Lower lobe of right lung (tissue), 2 donors: ENCODE results near the gene RNF157. TPM values are rescaled to one million over a fixed set of nuclear protein-coding genes. Genes with fewer than 3 reads are reported as not detected.
"Not testable (repeated sequence)": the region's sequence is repeated elsewhere in the genome, so short reads cannot be mapped to it uniquely, and the experiment has no call there.

ENCODE experiments used
- ATAC-seq, 2 donors: fragments of 200-7000 bp; cut with Tn5 transposase; one replicate each; pipeline ENCODE4 v1.9.1; 2020 to 2022; ENCODE audit warnings: mild to moderate bottlenecking in 2 of 2, moderate library complexity in 2 of 2
- DNase-seq: peaks from one replicate; pipeline ENCODE4 v3.0.0-alpha.2; 2020
- H3K27ac ChIP-seq: fragments of 200-600 bp; one replicate; pipeline ENCODE4 v1.8.0; 2022
- H3K27me3 ChIP-seq: fragments of 200-600 bp; one replicate; pipeline ENCODE4 v1.8.0; 2022; ENCODE audit warnings: low read depth
- H3K36me3 ChIP-seq: fragments of 200-600 bp; one replicate; pipeline ENCODE4 v1.8.0; 2022; ENCODE audit warnings: mild to moderate bottlenecking
- H3K4me1 ChIP-seq: fragments of 200-600 bp; one replicate; pipeline ENCODE4 v1.8.0; 2022
- H3K4me3 ChIP-seq: fragments of 200-600 bp; one replicate; pipeline ENCODE4 v1.8.0; 2022; ENCODE audit warnings: mild to moderate bottlenecking
- H3K9me3 ChIP-seq: fragments of 200-600 bp; one replicate; pipeline ENCODE4 v1.8.0; 2022
- intact Hi-C: fragments of 100-400 bp; cut with DNase I; formaldehyde crosslinking; loops from one replicate; pipeline ENCODE4 v1.11.0; 2022
- total RNA-seq: library from RNA; stranded (reverse); fragmentation: NEBNext Ultra II Directional; extraction: Animal tissue kit (Norgen Biotek cat#: 25700); gene quantifications from one replicate; pipeline ENCODE4 v1.2.1, GENCODE V29; 2021
- TF ChIP-seq, protein P1 (sequence below): fragments of 200-600 bp; IDR thresholded peaks from one replicate; pipeline ENCODE4 v1.8.0; 2022; ENCODE audit warnings: antibody characterized with exemption, mild to moderate bottlenecking
- donor health status: DM: no; HTN: yes; CAD: no; lungs with severe emphysema.

Gene RNF157
- total RNA-seq, 1 donor from 2014 or later, result 2.4 TPM

DNA sequence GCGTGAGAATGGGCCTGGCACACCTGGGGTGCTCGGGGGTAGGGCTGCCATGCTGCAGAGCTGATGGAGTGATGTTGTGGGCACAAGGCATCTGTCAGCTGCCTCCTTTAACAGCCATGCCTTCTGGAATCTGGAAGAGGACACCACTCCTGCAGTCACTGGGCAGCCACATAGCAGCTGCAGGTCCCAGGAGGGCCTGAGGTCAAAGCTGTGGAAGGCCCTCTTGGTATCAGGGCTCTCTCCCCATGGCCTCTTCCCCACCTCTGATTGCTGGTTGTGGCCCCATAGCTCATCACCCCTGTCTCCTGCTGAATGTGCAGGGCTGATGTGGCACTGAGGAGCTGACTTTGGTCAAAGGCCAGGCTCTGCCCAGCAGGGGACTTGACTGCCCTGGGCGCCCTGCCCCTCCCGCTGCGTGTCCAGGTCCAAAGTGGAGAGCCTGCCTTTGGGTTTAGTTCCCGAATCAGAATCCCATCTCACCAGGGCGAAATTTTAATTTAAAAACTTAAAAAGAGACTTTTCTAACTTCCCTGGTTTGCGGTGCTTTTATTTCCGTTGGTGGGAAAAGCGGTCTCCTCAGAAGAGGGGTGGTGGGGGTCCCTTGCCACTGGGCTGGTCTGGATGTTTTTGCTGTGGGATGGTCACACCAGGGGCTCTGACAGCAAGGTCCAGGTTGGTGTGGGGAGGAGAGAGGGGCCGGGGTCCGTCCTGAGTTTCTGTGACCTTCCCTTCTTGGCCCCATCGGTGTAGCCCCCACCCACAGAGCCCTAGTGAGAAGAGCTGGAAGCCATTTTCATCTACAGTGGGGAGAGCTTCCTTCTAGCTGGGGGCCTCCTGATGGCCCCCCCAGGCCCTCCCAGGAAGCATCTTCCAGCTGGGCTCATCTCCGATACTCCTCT is 30.7 kb upstream of the RNF157 start:
- ATAC-seq, result no peak

DNA sequence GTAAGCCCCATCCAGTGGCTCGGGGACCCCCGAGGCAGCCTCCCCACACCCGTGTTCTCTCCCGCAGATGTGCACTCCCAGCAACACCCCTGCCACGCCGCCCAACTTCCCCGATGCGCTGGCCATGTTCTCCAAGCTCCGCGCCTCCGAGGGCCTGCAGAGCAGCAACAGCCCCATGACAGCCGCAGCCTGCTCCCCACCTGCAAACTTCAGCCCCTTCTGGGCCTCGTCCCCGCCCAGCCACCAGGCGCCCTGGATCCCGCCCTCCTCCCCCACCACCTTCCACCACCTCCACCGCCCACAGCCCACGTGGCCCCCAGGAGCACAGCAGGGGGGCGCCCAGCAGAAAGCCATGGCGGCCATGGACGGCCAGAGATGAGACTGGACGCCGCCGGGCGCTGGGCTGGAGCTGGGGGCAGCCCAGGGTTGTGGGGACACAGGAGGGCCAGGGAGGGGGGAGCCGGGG is 29.9 kb upstream of the RNF157 start:
- DNase-seq (no peak), ATAC-seq (no peak)
- Histone ChIP-seq H3K9me3 (no peaks in the 10 kb centered on the region), H3K27me3 (no peaks in the 10 kb centered on the region), H3K27ac (no peak overlapping the region), H3K4me3 (no peak overlapping the region), H3K4me1 (peaks cover 89% of the 10 kb centered on the region), H3K36me3 (peaks cover 23% of the 10 kb centered on the region)
- intact Hi-C loops, result no loop called here
- TF ChIP-seq, protein P1, sequence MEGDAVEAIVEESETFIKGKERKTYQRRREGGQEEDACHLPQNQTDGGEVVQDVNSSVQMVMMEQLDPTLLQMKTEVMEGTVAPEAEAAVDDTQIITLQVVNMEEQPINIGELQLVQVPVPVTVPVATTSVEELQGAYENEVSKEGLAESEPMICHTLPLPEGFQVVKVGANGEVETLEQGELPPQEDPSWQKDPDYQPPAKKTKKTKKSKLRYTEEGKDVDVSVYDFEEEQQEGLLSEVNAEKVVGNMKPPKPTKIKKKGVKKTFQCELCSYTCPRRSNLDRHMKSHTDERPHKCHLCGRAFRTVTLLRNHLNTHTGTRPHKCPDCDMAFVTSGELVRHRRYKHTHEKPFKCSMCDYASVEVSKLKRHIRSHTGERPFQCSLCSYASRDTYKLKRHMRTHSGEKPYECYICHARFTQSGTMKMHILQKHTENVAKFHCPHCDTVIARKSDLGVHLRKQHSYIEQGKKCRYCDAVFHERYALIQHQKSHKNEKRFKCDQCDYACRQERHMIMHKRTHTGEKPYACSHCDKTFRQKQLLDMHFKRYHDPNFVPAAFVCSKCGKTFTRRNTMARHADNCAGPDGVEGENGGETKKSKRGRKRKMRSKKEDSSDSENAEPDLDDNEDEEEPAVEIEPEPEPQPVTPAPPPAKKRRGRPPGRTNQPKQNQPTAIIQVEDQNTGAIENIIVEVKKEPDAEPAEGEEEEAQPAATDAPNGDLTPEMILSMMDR, result no peak

More for the DNA sequence above, 30.7 kb upstream of the RNF157 start:
- TF ChIP-seq, protein P1, result no peak
- intact Hi-C loops, result no loop called here
- H3K27me3 ChIP-seq, result no peaks in the 10 kb centered on the region
- H3K27ac ChIP-seq, result peak overlapping the region; percentile 76
- DNase-seq, result no peak
- peaks cover 89% of the 10 kb centered on the region for H3K4me1 ChIP-seq
- H3K36me3 ChIP-seq, result peaks cover 23% of the 10 kb centered on the region
- H3K9me3 ChIP-seq, result no peaks in the 10 kb centered on the region
- H3K4me3 ChIP-seq, result peak overlapping the region; percentile 55

DNA sequence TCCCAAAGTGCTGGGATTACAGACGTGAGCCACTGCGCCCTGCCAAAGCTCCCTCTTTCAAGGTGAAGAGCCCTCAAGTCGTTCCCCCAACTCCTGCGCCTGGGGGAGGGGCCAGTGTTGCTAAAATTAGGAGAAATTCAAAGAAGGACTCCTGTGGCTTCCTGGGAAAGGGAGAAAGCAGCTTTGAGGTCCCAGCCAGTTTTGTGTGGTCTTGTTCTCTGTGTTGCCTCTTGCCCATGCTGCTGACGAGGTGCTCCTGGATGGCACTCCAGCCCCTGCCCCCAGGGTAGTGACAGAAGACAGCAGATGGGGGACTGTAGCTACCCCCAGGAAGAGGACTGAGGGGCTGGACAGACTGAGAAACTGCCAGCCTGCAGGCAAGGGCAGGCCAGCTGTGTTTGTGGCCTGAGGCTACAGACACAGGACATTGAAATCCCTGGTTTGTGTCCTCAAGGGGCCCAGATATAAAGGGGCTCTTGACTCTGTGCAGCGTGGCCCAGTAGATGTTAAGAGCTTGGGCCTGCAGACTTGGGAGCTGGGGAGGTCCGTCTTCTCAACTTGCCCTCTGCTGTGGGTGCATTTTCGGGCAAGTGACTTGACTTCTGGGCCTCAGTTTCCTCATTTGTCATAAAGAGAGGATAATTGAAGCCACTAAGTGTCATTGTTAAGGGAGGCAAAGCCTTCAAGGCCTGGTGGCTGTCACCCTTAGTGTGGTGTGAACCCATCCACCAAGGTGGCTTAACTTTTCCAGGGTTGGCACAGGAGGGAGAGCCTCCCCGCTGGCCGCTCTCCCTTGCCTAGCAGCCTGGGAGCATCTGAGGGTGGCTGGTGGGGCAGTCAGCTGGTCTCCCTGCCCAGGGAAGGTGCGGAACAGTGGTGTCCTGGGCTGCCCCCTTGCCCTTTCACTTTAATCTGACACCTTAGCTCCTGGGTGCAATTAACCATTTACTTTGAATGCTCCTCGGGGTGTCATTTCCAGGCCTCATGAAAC is 29.0 kb upstream of the RNF157 start:
- no peak for DNase-seq
- Histone ChIP-seq H3K27ac (peak overlapping the region; percentile 93), H3K27me3 (no peaks in the 10 kb centered on the region), H3K4me3 (peak overlapping the region; percentile 92), H3K36me3 (peaks cover 23% of the 10 kb centered on the region), H3K4me1 (peaks cover 84% of the 10 kb centered on the region), H3K9me3 (no peaks in the 10 kb centered on the region)
- intact Hi-C loops, result no loop called here
- TF ChIP-seq, protein P1, result no peak
- no peak for ATAC-seq

DNA sequence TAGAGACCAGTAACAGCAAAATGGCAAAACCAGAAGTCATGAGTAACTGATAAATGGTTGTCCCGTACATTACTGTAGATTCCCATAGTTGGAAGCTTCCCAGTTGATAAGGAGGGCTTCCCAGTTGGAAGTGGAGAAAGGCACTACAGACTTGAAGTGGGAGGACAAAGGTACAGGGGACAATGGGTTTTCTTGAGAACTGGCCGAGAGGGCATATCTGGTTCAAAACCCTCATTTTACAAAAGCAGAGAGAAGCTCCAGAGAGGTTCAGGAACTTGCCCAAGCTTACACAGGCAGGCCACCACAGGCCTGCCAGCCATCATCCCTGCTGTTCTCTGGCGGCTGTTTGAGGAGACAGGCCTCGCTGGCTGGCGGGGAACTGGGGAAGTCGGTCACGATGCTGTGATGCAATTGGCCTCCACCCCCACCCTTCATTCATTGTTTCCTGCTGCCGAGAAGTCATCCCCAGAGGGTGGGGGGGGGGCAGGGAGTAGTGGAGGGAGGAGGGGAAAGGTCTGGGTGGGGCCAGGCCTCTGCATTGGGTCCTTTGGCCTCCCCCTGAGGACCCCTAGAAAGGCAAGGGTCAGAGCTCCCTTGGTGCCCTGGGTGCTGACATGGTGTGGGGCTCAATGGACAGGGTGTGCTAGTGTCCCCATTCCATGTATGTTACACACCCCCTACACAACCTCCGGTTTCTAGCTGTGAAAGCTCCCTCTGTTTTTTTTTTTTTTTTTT is 27.9 kb upstream of the RNF157 start:
- H3K27ac ChIP-seq, result peak overlapping the region; percentile 93
- no peaks in the 10 kb centered on the region for H3K27me3 ChIP-seq
- H3K4me3 ChIP-seq, result peak overlapping the region; percentile 92
- intact Hi-C loops, result no loop called here
- ATAC-seq (peak; percentile 16), DNase-seq (peak; percentile 88)
- H3K36me3 ChIP-seq, result peaks cover 23% of the 10 kb centered on the region
- TF ChIP-seq, protein P1, result no peak
- H3K4me1 ChIP-seq, result peaks cover 84% of the 10 kb centered on the region
- H3K9me3 ChIP-seq, result no peaks in the 10 kb centered on the region

DNA sequence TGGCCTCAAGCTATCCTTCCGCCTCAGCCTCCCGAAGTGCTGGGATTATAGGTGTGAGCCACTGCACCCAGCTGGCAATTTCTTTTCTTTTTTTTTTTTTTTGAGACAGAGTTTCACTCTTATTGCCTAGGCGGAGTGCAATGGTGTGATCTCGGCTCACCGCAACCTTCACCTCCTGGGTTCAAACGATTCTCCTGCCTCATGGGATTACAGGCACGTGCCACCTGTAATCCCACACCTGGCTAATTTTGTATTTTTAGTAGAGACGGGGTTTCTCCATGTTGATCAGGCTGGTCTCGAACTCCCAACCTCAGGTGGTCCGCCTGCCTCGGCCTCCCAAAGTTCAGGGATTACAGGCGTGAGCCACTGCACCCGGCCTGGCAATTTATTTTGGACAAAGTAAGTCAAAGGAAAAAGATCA is 27.3 kb upstream of the RNF157 start:
- H3K4me3 ChIP-seq, result peak overlapping the region; percentile 92
- H3K4me1 ChIP-seq, result peaks cover 84% of the 10 kb centered on the region
- peak overlapping the region; percentile 93 for H3K27ac ChIP-seq
- DNase-seq, H3K9me3 ChIP-seq, intact Hi-C loops, H3K27me3 ChIP-seq, ATAC-seq: not testable (repeated sequence)
- peaks cover 23% of the 10 kb centered on the region for H3K36me3 ChIP-seq
